AG09319 (cell line): Measurements from ENCODE around the gene PNPLA6.

Source experiments
- DNase-seq: peaks from one replicate; pipeline ENCODE4 v3.0.0-alpha.2; 2010; ENCODE audit warnings: low read depth; ENCODE audit errors: extremely low read depth
- TF ChIP-seq, protein P1 (sequence below): IDR thresholded peaks from 2 replicates; pipeline ENCODE4 v1.5.1; 2011; ENCODE audit warnings: low read depth, mild to moderate bottlenecking, inconsistent platforms, low read length, moderate library complexity

The PNPLA6 gene

DNA sequence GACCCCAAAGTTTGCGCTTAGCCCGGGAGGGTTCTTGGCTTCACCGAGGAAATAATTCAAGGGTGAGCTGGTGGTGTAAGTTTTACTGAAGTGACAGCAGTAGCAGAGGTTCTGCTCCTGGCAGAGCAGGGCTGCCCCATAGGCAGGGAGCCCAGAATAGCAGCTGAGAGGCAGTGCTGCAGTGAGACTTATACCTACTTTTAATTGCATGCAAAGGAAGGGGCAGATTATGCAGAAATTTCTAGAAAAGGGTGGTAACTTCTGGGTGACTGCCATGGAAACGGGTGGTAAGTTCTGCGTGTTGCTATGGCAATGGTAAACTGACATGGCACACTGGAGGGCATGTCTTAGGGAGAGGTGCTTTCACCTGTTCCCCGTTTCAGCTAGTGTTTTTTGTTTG is 42.6 kb downstream of the PNPLA6 start:
- DNase-seq, result no peak
- TF ChIP-seq, protein P1, sequence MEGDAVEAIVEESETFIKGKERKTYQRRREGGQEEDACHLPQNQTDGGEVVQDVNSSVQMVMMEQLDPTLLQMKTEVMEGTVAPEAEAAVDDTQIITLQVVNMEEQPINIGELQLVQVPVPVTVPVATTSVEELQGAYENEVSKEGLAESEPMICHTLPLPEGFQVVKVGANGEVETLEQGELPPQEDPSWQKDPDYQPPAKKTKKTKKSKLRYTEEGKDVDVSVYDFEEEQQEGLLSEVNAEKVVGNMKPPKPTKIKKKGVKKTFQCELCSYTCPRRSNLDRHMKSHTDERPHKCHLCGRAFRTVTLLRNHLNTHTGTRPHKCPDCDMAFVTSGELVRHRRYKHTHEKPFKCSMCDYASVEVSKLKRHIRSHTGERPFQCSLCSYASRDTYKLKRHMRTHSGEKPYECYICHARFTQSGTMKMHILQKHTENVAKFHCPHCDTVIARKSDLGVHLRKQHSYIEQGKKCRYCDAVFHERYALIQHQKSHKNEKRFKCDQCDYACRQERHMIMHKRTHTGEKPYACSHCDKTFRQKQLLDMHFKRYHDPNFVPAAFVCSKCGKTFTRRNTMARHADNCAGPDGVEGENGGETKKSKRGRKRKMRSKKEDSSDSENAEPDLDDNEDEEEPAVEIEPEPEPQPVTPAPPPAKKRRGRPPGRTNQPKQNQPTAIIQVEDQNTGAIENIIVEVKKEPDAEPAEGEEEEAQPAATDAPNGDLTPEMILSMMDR, result no peak

DNA sequence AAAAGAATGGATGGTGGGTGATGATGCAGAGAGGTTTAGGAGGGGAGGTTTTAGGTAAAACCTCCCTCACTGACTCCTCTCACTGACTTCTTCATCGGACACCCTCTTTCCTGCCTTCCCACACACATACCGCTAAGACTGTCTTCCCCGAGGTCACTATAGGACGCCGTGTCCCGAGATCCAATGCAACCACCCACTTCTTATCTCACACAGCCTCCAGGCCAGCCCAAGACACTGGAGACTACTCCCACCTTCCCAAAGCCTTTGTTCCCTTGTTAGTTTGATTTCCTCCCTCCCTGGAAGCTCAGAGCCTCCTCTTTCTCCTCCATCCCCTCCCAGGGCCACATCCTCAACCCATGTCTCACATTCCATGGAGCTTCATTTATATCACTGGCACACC is 43.7 kb downstream of the PNPLA6 start:
- DNase-seq, result no peak
- TF ChIP-seq, protein P1, result no peak

DNA sequence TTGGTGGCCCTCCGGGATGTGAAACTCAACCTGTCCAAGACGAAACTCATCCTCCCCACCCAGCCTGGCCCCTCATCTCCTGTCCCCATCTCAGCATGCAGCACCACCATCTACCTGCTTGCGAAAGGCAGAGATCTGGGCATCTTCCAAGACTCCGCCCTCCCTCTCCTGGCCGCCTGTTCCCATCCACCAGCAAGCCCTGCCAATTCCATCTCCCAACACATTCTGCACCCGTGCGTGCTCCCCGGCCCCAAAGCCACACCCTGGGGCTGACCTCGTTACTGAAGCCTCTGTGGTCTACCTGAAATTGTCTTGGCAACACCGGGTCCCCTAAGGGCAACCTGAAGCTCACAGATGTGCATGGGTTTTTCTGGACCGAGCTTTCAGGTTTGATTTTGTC is 46.9 kb downstream of the PNPLA6 start:
- TF ChIP-seq, protein P1, result no peak
- no peak for DNase-seq

DNA sequence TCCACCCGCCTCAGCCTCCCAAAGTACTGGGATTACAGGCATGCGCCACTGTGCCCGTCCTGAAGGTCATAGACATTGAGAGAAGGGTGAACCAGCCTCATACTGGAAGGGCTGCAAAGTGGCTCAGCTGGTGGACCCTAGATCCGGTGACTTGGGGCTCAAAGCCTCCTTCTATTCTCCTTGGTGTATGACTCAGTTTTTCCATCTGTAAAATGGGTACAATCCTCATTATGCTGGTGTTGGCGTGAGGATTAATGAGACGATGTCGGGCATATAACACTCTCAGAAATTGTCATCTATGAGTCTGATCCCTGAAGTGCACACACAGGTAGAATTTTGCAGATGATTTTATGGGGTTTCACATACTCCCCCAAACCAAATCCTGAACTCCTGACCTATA is 54.3 kb downstream of the PNPLA6 start:
- TF ChIP-seq, protein P1, result no peak
- DNase-seq, result no peak

DNA sequence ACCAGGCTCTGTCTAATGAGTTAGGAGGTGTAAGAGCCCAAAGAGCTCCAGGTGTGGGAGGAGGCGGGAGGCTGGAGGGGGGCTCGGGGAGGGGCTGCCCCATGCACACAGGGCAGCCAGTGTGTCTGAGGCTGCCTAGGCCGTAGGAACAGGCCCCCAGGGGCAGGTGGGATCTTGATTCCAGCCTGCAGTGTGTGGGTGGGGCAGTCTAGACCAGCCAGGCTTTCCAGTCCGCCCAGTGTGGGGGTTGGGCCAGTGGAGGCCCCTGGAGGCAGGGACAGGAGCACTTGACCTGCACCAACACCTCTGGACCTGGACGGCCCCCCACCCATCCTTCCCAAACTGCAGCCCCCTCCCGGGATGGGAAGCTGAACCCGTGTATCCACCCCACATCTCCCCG is 54.7 kb downstream of the PNPLA6 start:
- DNase-seq, result no peak
- TF ChIP-seq, protein P1, result no peak

DNA sequence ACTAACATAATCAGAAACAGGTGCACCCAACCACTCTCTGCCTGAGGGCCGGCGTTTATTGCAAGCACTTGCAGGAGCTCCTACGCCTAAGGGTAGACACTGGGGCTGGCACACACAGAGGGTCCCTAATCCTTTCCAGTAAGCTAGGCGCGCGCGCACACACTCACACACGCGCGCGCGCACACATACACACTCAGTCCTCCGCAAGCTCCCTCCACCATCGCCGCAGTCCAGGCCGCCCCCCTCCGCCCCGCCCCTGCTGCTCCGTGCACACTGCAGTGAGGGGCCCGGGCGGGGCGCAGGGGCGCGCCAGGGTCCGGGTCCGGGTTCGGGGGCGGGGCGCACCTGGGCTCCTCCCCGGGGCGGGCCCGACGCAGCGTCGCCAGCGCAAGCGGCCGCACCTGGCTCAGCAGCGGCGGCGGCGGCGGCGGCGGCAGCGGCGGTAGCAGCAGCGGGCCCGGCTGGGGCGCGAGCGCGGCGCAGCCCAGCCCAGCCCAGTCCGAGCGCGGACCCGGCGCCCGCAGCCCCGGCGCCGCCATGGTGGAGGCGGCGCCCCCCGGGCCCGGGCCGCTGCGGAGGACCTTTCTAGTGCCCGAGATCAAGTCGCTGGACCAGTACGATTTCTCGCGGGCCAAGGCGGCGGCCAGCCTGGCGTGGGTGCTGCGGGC is 60.1 kb downstream of the PNPLA6 start, which contains the start of gene CAMSAP3:
Gene CAMSAP3 (plus strand): TSS at position 398 of the 668 bp plus-strand sequence. CDS start 140 bp downstream, at position 538.
- TF ChIP-seq, protein P1, result no peak
- peak; percentile 11 for DNase-seq

DNA sequence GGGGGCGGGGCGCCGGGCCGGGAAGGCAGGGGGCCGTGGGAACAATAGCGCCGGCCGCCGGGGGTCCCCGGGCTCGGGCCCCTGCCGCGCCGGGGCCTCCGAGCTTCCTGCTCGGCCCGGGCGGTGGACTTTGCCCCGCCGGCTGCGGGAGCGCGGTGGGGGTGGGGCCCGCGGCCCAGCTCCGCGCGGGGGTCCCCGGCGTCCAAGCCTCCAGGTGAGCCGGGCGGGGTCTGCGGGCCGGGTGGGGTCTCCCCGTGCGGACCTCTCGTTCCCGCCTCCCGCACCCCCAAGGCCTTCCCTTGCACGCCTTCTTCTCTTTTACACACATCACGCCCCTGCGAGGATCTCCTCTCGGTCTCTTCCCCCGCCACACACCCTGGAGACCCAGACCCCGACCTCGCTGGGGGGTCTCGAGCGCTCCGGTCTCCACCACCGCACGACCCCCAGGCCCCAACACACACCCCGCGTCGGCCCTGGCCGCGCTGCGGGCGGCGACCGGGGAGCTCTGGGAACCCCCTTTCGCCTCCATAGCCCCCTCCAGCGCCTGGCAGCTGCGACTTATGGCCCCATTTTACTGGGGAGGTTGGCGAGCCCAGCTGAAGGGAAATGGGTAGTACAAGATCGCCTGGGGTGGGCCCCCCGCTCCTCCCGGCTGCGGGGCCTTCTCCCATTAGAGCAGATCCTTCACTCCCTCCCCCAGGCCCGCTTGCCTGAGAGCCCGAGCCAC is 60.9 kb downstream of the PNPLA6 start:
- TF ChIP-seq, protein P1, result no peak
- DNase-seq, result no peak
